HL-60 (cell line): ENCODE data around the gene TMPRSS15.

ENCODE experiments used
- GABPA ChIP-seq: IDR thresholded peaks from 2 replicates; pipeline ENCODE4 v1.6.1; 2012; ENCODE audit warnings: low read depth
- POLR2AphosphoS5 ChIP-seq: IDR thresholded peaks from 2 replicates; pipeline ENCODE4 v1.6.1; 2012; ENCODE audit warnings: low read depth
- SPI1 ChIP-seq: IDR thresholded peaks from 2 replicates; pipeline ENCODE4 v1.6.1; 2012; ENCODE audit warnings: low read depth, mild to moderate bottlenecking, borderline replicate concordance
- TF ChIP-seq, protein P1 (sequence below): IDR thresholded peaks from one replicate; pipeline ENCODE4 v1.5.1; 2011; ENCODE audit warnings: low read length, control low read depth, inconsistent platforms; ENCODE audit not compliant: insufficient read depth
- TF ChIP-seq, protein P2 (sequence below): IDR thresholded peaks from 2 replicates; pipeline ENCODE4 v1.6.1; 2012; ENCODE audit warnings: low read depth; ENCODE audit not compliant: insufficient replicate concordance

DNA sequence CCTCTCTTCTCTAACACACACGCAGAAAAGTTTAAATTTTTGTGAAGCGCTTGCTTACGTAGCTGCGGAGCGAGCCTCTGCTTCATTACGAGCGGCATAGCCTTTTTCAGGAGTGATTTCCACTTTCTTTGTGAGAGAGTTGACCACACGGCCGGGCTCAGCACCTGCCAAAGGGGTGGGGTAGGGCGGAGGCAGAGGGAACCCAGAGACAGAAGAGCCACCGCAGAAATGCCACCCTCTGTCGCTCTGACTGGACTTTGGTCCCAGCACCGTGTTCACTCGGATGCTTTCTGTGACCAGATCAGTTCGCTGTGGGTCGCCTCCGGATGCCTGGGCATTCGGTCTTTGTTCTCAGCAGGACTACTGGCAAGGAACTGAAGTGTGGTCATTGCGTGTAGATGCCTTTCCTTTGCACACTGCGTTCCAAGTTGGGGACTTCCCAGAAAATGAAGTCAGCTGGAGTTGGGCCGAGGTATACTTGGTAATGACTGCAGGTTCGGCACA, 158.1 kb downstream of the TMPRSS15 start:
- TF ChIP-seq, protein P1, sequence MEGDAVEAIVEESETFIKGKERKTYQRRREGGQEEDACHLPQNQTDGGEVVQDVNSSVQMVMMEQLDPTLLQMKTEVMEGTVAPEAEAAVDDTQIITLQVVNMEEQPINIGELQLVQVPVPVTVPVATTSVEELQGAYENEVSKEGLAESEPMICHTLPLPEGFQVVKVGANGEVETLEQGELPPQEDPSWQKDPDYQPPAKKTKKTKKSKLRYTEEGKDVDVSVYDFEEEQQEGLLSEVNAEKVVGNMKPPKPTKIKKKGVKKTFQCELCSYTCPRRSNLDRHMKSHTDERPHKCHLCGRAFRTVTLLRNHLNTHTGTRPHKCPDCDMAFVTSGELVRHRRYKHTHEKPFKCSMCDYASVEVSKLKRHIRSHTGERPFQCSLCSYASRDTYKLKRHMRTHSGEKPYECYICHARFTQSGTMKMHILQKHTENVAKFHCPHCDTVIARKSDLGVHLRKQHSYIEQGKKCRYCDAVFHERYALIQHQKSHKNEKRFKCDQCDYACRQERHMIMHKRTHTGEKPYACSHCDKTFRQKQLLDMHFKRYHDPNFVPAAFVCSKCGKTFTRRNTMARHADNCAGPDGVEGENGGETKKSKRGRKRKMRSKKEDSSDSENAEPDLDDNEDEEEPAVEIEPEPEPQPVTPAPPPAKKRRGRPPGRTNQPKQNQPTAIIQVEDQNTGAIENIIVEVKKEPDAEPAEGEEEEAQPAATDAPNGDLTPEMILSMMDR: no peak
- TF ChIP-seq, protein P2, sequence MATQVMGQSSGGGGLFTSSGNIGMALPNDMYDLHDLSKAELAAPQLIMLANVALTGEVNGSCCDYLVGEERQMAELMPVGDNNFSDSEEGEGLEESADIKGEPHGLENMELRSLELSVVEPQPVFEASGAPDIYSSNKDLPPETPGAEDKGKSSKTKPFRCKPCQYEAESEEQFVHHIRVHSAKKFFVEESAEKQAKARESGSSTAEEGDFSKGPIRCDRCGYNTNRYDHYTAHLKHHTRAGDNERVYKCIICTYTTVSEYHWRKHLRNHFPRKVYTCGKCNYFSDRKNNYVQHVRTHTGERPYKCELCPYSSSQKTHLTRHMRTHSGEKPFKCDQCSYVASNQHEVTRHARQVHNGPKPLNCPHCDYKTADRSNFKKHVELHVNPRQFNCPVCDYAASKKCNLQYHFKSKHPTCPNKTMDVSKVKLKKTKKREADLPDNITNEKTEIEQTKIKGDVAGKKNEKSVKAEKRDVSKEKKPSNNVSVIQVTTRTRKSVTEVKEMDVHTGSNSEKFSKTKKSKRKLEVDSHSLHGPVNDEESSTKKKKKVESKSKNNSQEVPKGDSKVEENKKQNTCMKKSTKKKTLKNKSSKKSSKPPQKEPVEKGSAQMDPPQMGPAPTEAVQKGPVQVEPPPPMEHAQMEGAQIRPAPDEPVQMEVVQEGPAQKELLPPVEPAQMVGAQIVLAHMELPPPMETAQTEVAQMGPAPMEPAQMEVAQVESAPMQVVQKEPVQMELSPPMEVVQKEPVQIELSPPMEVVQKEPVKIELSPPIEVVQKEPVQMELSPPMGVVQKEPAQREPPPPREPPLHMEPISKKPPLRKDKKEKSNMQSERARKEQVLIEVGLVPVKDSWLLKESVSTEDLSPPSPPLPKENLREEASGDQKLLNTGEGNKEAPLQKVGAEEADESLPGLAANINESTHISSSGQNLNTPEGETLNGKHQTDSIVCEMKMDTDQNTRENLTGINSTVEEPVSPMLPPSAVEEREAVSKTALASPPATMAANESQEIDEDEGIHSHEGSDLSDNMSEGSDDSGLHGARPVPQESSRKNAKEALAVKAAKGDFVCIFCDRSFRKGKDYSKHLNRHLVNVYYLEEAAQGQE: no peak
- TF ChIP-seq POLR2AphosphoS5 (no peak), GABPA (no peak), SPI1 (no peak)
